ENCODE data around the gene STK32C. TPM values are rescaled to one million over a fixed set of nuclear protein-coding genes. Genes with fewer than 3 reads are reported as not detected.

Gene STK32C
- total and polyA plus RNA-seq, 3 donors from 2014 or later: 33.9 to 49.0 (median 34.2) TPM

DNA sequence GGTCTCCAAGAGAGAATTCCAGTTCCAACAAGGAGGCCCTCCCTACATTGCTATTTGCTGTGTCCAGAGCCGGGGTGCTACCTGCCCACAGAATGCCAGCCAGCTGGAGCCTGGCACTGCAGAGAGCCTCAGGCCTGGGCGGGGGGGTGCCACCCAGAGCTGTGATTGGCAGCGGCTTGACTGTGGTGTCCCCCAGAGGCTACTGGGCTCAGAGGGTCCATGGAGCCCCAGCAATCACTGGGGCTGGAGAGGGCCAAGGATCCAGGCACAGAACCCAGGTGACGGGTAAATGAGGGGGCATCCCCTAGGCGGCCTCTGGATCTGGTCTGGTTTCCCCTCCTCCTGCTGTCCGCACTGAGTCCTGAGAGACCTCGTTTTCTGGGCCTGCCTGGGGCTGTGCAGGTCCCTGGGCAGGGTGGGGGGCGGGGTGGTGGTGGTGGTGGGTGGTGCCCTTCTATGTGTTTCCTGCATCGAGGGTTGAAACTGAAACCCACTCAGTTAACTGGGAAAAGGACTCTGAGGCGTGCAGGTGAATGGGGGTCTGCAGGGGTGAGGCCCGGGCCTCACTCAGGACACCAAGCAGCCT, 108.4 kb downstream of the STK32C start:
- Histone ChIP-seq H3K27ac (no peak overlapping the region), H3K4me1 (no peaks in the 10 kb centered on the region), H3K27me3 (no peaks in the 10 kb centered on the region), H3K36me3 (ENCODE audit: low read depth, missing control alignments) (no peaks in the 10 kb centered on the region), H3K4me3 (no peak overlapping the region), H3K9me3 (no peaks in the 10 kb centered on the region)
- DNase-seq: no peak
- intact Hi-C loops (cut with DNase I; ENCODE audit: low total_unique reads): no loop called here
- 92 to 98% methylated on average over 10 to 11 of the region's 11 CpGs for WGBS, 2 donors
- TF ChIP-seq POLR2A (IDR thresholded peaks at IDR 0.05): no peak
- TF ChIP-seq, protein P1, sequence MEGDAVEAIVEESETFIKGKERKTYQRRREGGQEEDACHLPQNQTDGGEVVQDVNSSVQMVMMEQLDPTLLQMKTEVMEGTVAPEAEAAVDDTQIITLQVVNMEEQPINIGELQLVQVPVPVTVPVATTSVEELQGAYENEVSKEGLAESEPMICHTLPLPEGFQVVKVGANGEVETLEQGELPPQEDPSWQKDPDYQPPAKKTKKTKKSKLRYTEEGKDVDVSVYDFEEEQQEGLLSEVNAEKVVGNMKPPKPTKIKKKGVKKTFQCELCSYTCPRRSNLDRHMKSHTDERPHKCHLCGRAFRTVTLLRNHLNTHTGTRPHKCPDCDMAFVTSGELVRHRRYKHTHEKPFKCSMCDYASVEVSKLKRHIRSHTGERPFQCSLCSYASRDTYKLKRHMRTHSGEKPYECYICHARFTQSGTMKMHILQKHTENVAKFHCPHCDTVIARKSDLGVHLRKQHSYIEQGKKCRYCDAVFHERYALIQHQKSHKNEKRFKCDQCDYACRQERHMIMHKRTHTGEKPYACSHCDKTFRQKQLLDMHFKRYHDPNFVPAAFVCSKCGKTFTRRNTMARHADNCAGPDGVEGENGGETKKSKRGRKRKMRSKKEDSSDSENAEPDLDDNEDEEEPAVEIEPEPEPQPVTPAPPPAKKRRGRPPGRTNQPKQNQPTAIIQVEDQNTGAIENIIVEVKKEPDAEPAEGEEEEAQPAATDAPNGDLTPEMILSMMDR (IDR thresholded peaks at IDR 0.05): no peak

DNA sequence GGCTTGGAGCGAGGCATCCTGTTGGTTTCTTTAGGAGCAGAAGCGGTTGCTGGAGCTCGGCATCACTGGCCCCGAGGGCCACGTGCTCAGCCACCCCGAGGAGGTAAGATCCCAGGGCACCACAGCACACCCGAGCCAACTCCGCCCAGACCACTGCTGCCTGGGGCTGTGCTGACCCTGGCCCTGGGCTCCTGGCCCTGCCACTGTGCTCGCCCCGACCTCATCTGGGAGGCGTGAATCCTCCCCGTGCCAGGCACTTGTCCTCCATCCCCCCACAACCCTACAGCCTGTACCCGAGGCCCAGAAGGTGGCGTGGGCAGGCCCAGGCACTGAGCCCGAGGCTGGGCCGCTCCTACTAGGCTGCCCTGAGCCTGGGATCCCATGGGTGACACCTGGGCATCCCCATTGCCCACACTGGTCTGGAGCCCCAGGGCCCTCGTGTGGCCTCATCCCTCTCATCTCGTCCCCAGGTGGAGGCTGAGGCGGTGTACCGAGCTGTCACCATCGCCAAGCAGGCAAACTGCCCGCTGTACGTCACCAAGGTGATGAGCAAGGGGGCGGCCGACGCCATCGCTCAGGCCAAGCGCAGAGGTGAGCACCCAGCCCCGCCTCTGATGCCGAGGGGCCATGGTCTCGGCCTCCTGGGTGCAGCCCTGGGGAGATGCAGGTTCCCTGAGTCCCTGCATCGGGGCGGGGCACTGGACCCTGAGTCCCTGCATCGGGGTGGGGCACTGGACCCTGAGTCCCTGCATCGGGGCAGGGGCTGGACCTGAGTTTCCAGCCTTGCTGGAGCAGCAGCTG, 109.2 kb downstream of the STK32C start:
- 94 to 100% methylated on average over 7 to 34 of the region's 35 CpGs for WGBS, 2 donors
- DNase-seq: no peak
- TF ChIP-seq, protein P1 (IDR thresholded peaks at IDR 0.05): no peak
- TF ChIP-seq POLR2A (IDR thresholded peaks at IDR 0.05): no peak
- H3K27ac ChIP-seq: no peak overlapping the region
- H3K27me3 ChIP-seq: no peaks in the 10 kb centered on the region
- H3K36me3 ChIP-seq (ENCODE audit: low read depth, missing control alignments): no peaks in the 10 kb centered on the region
- no peak overlapping the region for H3K4me3 ChIP-seq
- H3K4me1 ChIP-seq: no peaks in the 10 kb centered on the region
- H3K9me3 ChIP-seq: no peaks in the 10 kb centered on the region
- intact Hi-C loops (cut with DNase I; ENCODE audit: low total_unique reads): no loop called here

- DNase-seq: no peak
- Histone ChIP-seq H3K4me3 (no peak overlapping the region), H3K9me3 (no peaks in the 10 kb centered on the region), H3K36me3 (ENCODE audit: low read depth, missing control alignments) (no peaks in the 10 kb centered on the region), H3K27ac (no peak overlapping the region), H3K27me3 (no peaks in the 10 kb centered on the region), H3K4me1 (no peaks in the 10 kb centered on the region)
- intact Hi-C loops (cut with DNase I; ENCODE audit: low total_unique reads): no loop called here
- TF ChIP-seq, protein P1 (IDR thresholded peaks at IDR 0.05): no peak
- no peak for TF ChIP-seq POLR2A (IDR thresholded peaks at IDR 0.05)
- WGBS, 2 donors: 88% methylated on average over 3 of the region's 3 CpGs; no CpG with 5 or more reads in 1 of the 2 donors
Measured at GRCh38 chr10:132198068-132198370, 109.7 kb downstream of the STK32C start.

DNA sequence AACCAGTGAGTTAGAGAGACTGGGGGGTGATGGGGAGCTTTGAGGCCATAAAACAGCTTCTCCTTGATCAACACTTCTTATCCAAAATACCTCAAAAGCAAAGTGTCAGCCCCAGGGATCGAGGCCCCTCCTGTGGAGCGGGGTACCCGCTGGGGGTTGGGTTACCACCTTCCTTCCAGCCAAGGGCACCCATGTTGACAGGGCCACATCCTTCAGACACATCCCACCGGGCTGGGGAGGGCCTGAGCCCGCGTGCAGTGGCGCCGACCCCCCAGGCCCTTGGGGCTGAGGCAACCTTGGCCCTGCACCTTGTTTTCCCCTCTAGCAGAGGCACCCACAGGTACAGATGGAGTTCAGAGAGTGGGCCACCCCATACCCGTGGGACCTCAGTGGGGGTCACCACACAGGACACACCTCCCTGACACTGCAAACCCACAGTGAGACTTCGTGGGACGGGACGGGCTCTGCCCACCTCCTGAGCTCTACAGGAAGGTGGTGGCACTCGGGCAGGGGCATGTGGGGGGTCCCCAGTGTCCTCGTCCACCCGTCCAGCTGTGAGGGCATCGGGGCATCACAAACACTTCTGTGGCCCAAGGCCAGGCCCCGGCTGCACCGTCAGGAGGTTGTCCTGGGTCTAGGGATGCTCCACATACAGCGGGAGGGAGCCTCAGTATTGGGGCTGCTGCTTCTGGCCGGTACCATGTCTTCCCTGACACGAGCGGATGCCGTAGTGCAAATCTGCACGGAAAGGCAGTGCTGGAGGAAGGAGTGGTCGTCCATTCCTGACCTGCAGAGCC, 110.3 kb downstream of the STK32C start:
- intact Hi-C loops (cut with DNase I; ENCODE audit: low total_unique reads): no loop called here
- no peaks in the 10 kb centered on the region for H3K9me3 ChIP-seq
- no peaks in the 10 kb centered on the region for H3K4me1 ChIP-seq
- TF ChIP-seq, protein P1 (IDR thresholded peaks at IDR 0.05): no peak
- TF ChIP-seq POLR2A (IDR thresholded peaks at IDR 0.05): no peak
- no peaks in the 10 kb centered on the region for H3K27me3 ChIP-seq
- no peak for DNase-seq
- H3K27ac ChIP-seq: no peak overlapping the region
- H3K4me3 ChIP-seq: no peak overlapping the region
- 90% methylated on average over 8 to 25 of the region's 25 CpGs for WGBS, 2 donors
- no peaks in the 10 kb centered on the region for H3K36me3 ChIP-seq (ENCODE audit: low read depth, missing control alignments)

Data from testis (tissue), 3 donors.